PFSK-1 (cell line): Measurements from ENCODE around the gene BPIFB3.

ENCODE experiments used
- FOXP2 ChIP-seq: optimal IDR thresholded peaks from 2 replicates; pipeline ENCODE3; 2011; ENCODE audit warnings: borderline replicate concordance, control low read depth, inconsistent platforms; ENCODE audit not compliant: insufficient read depth; ENCODE audit errors: extremely low read length, extremely low read depth
- POLR2AphosphoS5 ChIP-seq: IDR thresholded peaks from 2 replicates; pipeline ENCODE4 v1.6.1; 2012; ENCODE audit warnings: low read depth, mild to moderate bottlenecking, control low read depth, low read length, moderate library complexity
- SIN3A ChIP-seq: IDR thresholded peaks from 2 replicates; pipeline ENCODE4 v1.6.1; 2012; ENCODE audit warnings: mild to moderate bottlenecking, low read length, moderate library complexity, borderline replicate concordance; ENCODE audit not compliant: insufficient read depth
- TAF1 ChIP-seq: IDR thresholded peaks from 2 replicates; pipeline ENCODE4 v1.6.1; 2012; ENCODE audit warnings: low read length, control low read depth, borderline replicate concordance; ENCODE audit not compliant: insufficient read depth
- TF ChIP-seq, protein P1 (sequence below), 2 experiments: IDR thresholded peaks; 2 replicates each; pipeline versions ENCODE4 v1.6.1 to v1.8.0; 2011 to 2012; ENCODE audit warnings: low read depth in 2 of 2, low read length in 2 of 2, control low read depth in 1 of 2, inconsistent platforms in 1 of 2, mild to moderate bottlenecking in 1 of 2, moderate library complexity in 1 of 2; ENCODE audit not compliant: insufficient read depth in 1 of 2

Gene BPIFB3

DNA sequence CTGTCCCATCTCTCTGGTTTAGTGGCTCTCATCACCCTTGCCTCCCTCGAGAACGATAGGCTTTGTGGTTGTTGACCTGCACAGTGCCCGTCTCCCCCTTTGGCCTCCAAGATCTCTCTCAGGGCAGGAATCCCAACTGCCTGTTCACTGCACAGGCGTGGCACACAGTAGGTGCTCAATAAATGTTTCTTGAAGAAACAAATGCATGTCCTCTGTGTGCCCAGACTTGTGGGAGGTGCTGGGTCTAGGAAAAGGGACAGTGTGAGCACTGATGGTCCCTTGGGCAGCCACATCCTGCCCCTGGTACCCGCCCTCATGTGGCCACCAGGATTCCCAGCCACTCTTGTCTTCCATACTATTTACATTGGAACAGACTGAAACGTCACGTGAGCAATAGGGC is 24.8 kb upstream of the BPIFB3 start:
- TF ChIP-seq, protein P1, sequence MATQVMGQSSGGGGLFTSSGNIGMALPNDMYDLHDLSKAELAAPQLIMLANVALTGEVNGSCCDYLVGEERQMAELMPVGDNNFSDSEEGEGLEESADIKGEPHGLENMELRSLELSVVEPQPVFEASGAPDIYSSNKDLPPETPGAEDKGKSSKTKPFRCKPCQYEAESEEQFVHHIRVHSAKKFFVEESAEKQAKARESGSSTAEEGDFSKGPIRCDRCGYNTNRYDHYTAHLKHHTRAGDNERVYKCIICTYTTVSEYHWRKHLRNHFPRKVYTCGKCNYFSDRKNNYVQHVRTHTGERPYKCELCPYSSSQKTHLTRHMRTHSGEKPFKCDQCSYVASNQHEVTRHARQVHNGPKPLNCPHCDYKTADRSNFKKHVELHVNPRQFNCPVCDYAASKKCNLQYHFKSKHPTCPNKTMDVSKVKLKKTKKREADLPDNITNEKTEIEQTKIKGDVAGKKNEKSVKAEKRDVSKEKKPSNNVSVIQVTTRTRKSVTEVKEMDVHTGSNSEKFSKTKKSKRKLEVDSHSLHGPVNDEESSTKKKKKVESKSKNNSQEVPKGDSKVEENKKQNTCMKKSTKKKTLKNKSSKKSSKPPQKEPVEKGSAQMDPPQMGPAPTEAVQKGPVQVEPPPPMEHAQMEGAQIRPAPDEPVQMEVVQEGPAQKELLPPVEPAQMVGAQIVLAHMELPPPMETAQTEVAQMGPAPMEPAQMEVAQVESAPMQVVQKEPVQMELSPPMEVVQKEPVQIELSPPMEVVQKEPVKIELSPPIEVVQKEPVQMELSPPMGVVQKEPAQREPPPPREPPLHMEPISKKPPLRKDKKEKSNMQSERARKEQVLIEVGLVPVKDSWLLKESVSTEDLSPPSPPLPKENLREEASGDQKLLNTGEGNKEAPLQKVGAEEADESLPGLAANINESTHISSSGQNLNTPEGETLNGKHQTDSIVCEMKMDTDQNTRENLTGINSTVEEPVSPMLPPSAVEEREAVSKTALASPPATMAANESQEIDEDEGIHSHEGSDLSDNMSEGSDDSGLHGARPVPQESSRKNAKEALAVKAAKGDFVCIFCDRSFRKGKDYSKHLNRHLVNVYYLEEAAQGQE (IDR thresholded peaks at IDR 0.05; ENCODE audit: insufficient read depth in 1 of 2, low read depth in 2 of 2, low read length in 2 of 2) = no peak
- no peak for TF ChIP-seq FOXP2
- no peak for TF ChIP-seq POLR2AphosphoS5
- TF ChIP-seq SIN3A = no peak
- no peak for TF ChIP-seq TAF1

DNA sequence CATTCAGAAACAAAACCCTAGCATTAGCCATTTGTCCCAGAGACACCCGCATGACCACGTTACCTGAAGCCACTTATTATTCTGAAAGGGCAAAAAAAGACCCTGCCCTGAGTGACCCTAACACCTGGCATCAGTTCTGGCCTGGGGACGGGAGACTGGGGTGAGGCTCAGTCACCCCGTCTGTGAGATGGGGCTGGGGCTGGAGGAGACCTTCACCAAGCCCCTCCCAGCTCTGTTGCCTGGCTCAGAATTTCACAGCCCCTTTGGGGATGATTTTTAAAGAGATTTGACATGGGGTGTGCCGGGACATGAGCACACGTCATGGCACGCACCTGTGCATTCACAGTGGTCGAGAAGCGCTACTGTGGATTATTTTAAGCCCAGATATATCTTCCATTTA is 23.6 kb upstream of the BPIFB3 start:
- TF ChIP-seq, protein P1 (IDR thresholded peaks at IDR 0.05; ENCODE audit: insufficient read depth in 1 of 2, low read depth in 2 of 2, low read length in 2 of 2) = no peak
- TF ChIP-seq SIN3A (no peak), POLR2AphosphoS5 (no peak), TAF1 (no peak), FOXP2 (no peak)

DNA sequence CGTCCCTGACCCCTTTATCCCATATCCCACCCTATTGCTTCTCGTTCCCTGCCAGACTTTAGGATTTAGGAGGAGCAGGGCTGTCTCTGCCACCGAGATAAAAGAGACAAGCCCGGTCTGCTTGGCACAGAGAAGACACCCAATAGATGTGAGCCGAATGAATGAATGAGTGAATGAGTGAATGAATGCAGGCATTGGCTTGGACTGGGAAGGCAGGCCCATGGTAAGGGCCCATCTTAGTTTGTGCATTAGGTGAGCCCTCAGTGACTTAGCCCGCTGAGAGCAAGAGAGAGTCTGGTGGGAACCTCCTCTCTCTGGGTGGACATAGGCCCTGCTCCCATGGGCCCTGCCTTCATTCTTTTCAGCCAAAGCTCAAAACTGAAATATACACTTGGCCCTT is 23.1 kb upstream of the BPIFB3 start:
- TF ChIP-seq SIN3A (no peak), POLR2AphosphoS5 (no peak), TAF1 (no peak)
- TF ChIP-seq, protein P1 (IDR thresholded peaks at IDR 0.05; ENCODE audit: insufficient read depth in 1 of 2, low read depth in 2 of 2, low read length in 2 of 2) = no peak

GRCh38 chr20:33031531-33031930 is 22.2 kb upstream of the BPIFB3 start, which contains the start of gene BPIFB6:
Gene BPIFB6 (plus strand): TSS chr20:33031648. CDS start chr20:33031648, 0 bp downstream.
- TF ChIP-seq POLR2AphosphoS5 (no peak), TAF1 (no peak), SIN3A (no peak), FOXP2 (no peak)
- TF ChIP-seq, protein P1 (IDR thresholded peaks at IDR 0.05; ENCODE audit: insufficient read depth in 1 of 2, low read depth in 2 of 2, low read length in 2 of 2) = no peak

- TF ChIP-seq POLR2AphosphoS5 (no peak), SIN3A (no peak), TAF1 (no peak), FOXP2 (no peak)
- TF ChIP-seq, protein P1 (IDR thresholded peaks at IDR 0.05; ENCODE audit: insufficient read depth in 1 of 2, low read depth in 2 of 2, low read length in 2 of 2) = no peak
Measured at GRCh38 chr20:33032555-33032954, 21.1 kb upstream of the BPIFB3 start.
